Left ventricle myocardium inferior (tissue), 1 donor: ENCODE results near the gene NRROS. TPM values are rescaled to one million over a fixed set of nuclear protein-coding genes. Genes with fewer than 3 reads are reported as not detected.
A peak's percentile ranks its signal among the peaks of the same experiment; 100 is the strongest.

Source experiments
- DNase-seq: peaks from one replicate; pipeline ENCODE4 v3.0.0-alpha.2; 2020
- H3K27ac ChIP-seq: fragments of 200-600 bp; replicated peaks from 2 replicates; pipeline ENCODE4 v1.8.0; 2021
- H3K27me3 ChIP-seq: fragments of 200-600 bp; 2 replicates; pipeline ENCODE4 v1.8.0; 2021; ENCODE audit warnings: low read depth
- H3K36me3 ChIP-seq: fragments of 200-600 bp; 2 replicates; pipeline ENCODE4 v1.8.0; 2021
- H3K4me1 ChIP-seq: fragments of 200-600 bp; 2 replicates; pipeline ENCODE4 v1.8.0; 2021
- H3K4me3 ChIP-seq: fragments of 200-600 bp; 2 replicates; pipeline ENCODE4 v1.8.0; 2021; ENCODE audit warnings: mild to moderate bottlenecking, moderate library complexity
- H3K9me3 ChIP-seq: fragments of 200-600 bp; replicated peaks from 2 replicates; pipeline ENCODE4 v1.8.0; 2021
- intact Hi-C: fragments of 100-400 bp; cut with micrococcal nuclease; formaldehyde crosslinking; loops from one replicate; pipeline ENCODE4 v1.11.0; 2022
- total RNA-seq: library from RNA; stranded (reverse); fragmentation: NEBNext Ultra II Directional; extraction: Animal tissue kit (Norgen Biotek cat#: 25700); gene quantifications from one replicate; pipeline ENCODE4 v1.2.1, GENCODE V29; 2021
- TF ChIP-seq, protein P1 (sequence below): fragments of 200-600 bp; IDR thresholded peaks from 2 replicates; pipeline ENCODE4 v1.8.0; 2021; ENCODE audit warnings: antibody characterized with exemption, mild to moderate bottlenecking, borderline replicate concordance
- donor health status: DM: no; HTN: yes; CAD: no; lungs with severe emphysema.

NRROS gene
- total RNA-seq, 1 donor from 2014 or later, result 2.4 TPM

DNA sequence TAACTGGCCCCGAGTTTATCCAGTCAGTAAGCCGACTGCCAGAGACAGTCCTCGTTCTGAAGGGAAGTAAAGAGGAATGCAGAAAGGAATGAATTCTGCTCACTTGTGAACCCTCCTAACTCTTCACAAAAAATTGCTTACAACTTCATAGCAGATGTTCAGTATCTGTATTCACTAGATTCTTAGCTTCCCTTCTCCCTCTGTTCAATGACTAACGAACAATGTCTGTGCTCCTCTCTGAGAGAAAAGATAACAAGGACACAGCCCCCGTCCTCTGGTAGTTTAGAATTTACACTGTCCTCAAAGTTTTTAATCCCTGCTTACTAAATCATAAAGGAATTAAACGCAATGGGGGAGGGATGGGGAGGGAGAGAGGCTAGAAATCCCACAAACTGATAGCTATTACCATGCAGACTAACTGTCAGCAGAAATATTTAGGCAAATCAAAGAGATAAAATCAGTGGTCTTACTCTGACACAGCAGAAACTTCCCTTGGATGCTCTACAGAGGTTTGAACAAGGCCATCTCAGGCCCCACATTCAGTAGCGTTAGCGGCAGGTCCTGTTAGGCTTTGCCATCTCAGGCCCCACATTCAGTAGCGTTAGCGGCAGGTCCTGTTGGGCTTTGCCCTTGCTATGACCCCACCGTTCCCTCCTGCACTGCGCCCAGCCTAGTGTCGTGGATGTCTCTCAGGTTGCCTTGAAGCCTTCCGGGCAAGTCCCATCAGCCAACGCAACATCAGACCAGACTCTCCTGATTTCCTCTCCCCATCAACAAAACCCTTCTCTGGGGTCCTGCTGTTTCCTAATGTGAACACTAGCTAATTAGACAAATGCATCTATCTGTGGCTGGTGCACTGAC, 23.4 kb downstream of the NRROS start:
- no peak overlapping the region for H3K27ac ChIP-seq
- peaks cover 9% of the 10 kb centered on the region for H3K36me3 ChIP-seq
- H3K9me3 ChIP-seq, result no peaks in the 10 kb centered on the region
- peaks cover 4% of the 10 kb centered on the region for H3K27me3 ChIP-seq
- TF ChIP-seq, protein P1, sequence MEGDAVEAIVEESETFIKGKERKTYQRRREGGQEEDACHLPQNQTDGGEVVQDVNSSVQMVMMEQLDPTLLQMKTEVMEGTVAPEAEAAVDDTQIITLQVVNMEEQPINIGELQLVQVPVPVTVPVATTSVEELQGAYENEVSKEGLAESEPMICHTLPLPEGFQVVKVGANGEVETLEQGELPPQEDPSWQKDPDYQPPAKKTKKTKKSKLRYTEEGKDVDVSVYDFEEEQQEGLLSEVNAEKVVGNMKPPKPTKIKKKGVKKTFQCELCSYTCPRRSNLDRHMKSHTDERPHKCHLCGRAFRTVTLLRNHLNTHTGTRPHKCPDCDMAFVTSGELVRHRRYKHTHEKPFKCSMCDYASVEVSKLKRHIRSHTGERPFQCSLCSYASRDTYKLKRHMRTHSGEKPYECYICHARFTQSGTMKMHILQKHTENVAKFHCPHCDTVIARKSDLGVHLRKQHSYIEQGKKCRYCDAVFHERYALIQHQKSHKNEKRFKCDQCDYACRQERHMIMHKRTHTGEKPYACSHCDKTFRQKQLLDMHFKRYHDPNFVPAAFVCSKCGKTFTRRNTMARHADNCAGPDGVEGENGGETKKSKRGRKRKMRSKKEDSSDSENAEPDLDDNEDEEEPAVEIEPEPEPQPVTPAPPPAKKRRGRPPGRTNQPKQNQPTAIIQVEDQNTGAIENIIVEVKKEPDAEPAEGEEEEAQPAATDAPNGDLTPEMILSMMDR, result no peak
- H3K4me3 ChIP-seq, result no peak overlapping the region
- no peaks in the 10 kb centered on the region for H3K4me1 ChIP-seq
- no peak for DNase-seq
- intact Hi-C loops, result no loop called here

- no peak for DNase-seq
- H3K4me3 ChIP-seq, result no peak overlapping the region
- TF ChIP-seq, protein P1, result no peak
- intact Hi-C loops, result no loop called here
- H3K27me3 ChIP-seq, result peaks cover 24% of the 10 kb centered on the region
- H3K4me1 ChIP-seq, result peaks cover 9% of the 10 kb centered on the region
- no peaks in the 10 kb centered on the region for H3K9me3 ChIP-seq
- H3K27ac ChIP-seq, result peak overlapping the region; percentile 15
- peaks cover 7% of the 10 kb centered on the region for H3K36me3 ChIP-seq
These were observed 26.7 kb downstream of the NRROS start for GRCh38 chr3:196666001-196666867.

- Histone ChIP-seq H3K4me1 (peaks cover 9% of the 10 kb centered on the region), H3K27me3 (peaks cover 24% of the 10 kb centered on the region), H3K27ac (no peak overlapping the region), H3K4me3 (no peak overlapping the region), H3K9me3 (no peaks in the 10 kb centered on the region), H3K36me3 (peaks cover under 1% of the 10 kb centered on the region)
- no peak for DNase-seq
- TF ChIP-seq, protein P1, result no peak
- intact Hi-C loops, result no loop called here
These were observed 27.7 kb downstream of the NRROS start for GRCh38 chr3:196667056-196667825.

- H3K4me3 ChIP-seq, result no peak overlapping the region
- peak overlapping the region; percentile 71 for H3K27ac ChIP-seq
- peaks cover 24% of the 10 kb centered on the region for H3K27me3 ChIP-seq
- DNase-seq, result no peak
- TF ChIP-seq, protein P1, result no peak
- no peaks in the 10 kb centered on the region for H3K36me3 ChIP-seq
- intact Hi-C loops, result no loop called here
- H3K4me1 ChIP-seq, result peaks cover 9% of the 10 kb centered on the region
- no peaks in the 10 kb centered on the region for H3K9me3 ChIP-seq
These were observed 30.8 kb downstream of the NRROS start for GRCh38 chr3:196670339-196670738.

DNA sequence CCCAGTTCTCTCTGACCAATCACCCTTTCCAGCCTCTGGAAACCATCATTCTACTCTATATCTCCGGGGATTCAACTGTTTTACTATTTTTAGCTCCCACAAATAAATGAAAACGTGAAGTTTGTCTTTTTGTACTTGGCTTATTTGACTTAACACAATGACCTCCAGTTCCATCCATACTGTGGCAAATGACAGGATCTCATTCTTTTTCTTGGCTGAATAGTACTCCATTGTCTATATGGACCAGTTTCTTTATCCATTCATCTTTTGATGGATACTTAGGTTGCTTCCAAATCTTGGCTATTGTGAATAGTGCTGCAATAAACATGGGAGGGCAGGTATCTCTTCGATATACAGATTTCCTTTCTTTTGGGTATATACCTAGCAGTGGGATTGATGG, 34.1 kb downstream of the NRROS start:
- Histone ChIP-seq H3K4me1 (peaks cover 9% of the 10 kb centered on the region), H3K27me3 (peaks cover 31% of the 10 kb centered on the region), H3K27ac (no peak overlapping the region), H3K4me3 (no peak overlapping the region), H3K36me3 (no peaks in the 10 kb centered on the region), H3K9me3 (no peaks in the 10 kb centered on the region)
- DNase-seq, result no peak
- TF ChIP-seq, protein P1, result no peak
- intact Hi-C loops, result no loop called here
